ENCODE data around the gene HAND2.

HAND2 gene

DNA sequence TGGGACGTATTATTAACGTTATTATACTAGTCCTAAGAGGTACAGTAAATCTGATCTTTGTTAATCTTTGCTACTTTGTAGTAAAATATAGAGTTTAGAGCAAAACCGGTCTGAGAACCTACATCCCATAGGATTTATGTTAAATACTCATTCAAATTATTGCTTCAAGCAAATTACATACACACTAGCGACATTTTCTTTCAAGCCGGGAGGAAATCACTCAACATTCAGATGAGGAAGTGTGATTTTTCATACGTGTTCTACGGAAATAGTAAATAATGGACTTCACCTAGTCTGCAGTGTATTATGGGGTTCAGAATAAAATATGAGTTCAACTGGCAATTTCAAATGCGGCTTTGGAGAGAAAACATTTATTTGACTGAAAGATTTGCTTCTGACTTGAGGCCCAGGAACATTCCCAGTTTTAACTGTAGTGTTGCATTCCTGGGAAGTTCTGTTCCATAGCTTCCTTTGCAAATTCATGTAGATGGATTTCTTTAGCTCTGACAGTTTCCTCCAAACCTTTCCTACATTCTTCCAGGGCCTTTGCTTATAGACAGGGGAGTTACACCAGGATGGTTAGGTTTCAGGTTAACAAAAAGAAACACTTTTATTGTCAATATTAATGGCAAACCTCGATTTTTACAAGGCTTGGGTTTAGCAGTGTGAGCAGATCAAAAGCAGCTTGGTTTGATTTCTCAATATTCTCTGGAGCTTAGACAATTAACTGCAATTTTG, 5.3 kb upstream of the HAND2 start:
- H3K9ac ChIP-seq (ENCODE audit: low read depth, low read length): no peak overlapping the region
- H3K4me1 ChIP-seq (ENCODE audit: control insufficient read depth, insufficient read depth, low read length): peaks cover 14% of the 10 kb centered on the region
- H3K4me3 ChIP-seq (ENCODE audit: low read length): no peak overlapping the region
- H3K27me3 ChIP-seq (ENCODE audit: control insufficient read depth, insufficient read depth, low read length): peaks cover 100% of the 10 kb centered on the region
- no peak overlapping the region for H3K4me2 ChIP-seq (ENCODE audit: low read length)
- H3K9me3 ChIP-seq (replicated peaks; ENCODE audit: low read length): no peaks in the 10 kb centered on the region
- H3K36me3 ChIP-seq (ENCODE audit: insufficient read depth, low read length): no peaks in the 10 kb centered on the region

- Histone ChIP-seq H3K4me1 (ENCODE audit: control insufficient read depth, insufficient read depth, low read length) (peaks cover 15% of the 10 kb centered on the region), H3K36me3 (ENCODE audit: insufficient read depth, low read length) (no peaks in the 10 kb centered on the region), H3K9ac (ENCODE audit: low read depth, low read length) (no peak overlapping the region), H3K9me3 (replicated peaks; ENCODE audit: low read length) (no peaks in the 10 kb centered on the region), H3K4me2 (ENCODE audit: low read length) (no peak overlapping the region), H3K27me3 (ENCODE audit: control insufficient read depth, insufficient read depth, low read length) (peaks cover 96% of the 10 kb centered on the region), H3K4me3 (ENCODE audit: low read length) (no peak overlapping the region)
Measured at GRCh38 chr4:173534434-173534833, 4.4 kb upstream of the HAND2 start.

DNA sequence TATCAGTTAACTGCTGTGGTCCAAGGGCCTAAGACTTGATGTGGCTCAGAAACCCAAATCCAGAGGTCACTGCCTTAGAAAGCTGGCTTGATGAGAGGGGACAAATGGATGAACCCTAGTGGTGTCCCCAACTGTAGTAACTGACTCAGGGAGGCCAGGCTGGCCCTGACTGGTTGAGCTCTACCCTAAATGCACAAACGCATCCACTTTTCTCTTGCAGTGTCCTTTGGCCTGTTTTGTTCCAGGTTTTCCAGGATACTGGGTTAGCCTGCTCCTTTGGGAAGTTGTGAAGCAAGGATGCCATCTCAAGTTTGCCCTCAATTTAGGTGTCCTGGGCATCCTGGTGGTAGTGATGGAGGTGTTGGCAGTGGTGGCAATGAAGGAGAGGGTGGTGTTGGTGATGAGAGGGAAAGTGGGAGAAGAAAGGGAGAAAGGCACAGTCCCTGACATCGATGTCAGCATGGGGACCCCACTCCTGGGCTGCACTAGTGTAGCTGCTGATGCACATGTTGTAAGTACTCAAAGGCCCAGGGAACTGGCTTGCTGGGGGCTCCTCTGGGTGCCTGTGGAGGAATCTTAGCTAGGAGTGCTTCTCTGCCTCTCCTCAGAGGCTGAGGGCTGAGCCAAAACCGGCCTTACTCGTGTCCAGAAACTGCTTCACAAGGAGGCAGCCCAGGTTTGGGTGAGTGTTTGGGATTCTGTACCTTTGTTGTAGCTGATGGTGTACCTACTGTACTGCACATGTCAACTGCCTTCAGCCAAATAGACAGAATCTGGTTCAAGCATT, 2.9 kb upstream of the HAND2 start:
- H3K4me1 ChIP-seq (ENCODE audit: control insufficient read depth, insufficient read depth, low read length): peaks cover 8% of the 10 kb centered on the region
- no peaks in the 10 kb centered on the region for H3K36me3 ChIP-seq (ENCODE audit: insufficient read depth, low read length)
- no peak overlapping the region for H3K4me3 ChIP-seq (ENCODE audit: low read length)
- H3K9ac ChIP-seq (ENCODE audit: low read depth, low read length): no peak overlapping the region
- H3K27me3 ChIP-seq (ENCODE audit: control insufficient read depth, insufficient read depth, low read length): peaks cover 91% of the 10 kb centered on the region
- H3K4me2 ChIP-seq (ENCODE audit: low read length): no peak overlapping the region
- H3K9me3 ChIP-seq (replicated peaks; ENCODE audit: low read length): no peaks in the 10 kb centered on the region

DNA sequence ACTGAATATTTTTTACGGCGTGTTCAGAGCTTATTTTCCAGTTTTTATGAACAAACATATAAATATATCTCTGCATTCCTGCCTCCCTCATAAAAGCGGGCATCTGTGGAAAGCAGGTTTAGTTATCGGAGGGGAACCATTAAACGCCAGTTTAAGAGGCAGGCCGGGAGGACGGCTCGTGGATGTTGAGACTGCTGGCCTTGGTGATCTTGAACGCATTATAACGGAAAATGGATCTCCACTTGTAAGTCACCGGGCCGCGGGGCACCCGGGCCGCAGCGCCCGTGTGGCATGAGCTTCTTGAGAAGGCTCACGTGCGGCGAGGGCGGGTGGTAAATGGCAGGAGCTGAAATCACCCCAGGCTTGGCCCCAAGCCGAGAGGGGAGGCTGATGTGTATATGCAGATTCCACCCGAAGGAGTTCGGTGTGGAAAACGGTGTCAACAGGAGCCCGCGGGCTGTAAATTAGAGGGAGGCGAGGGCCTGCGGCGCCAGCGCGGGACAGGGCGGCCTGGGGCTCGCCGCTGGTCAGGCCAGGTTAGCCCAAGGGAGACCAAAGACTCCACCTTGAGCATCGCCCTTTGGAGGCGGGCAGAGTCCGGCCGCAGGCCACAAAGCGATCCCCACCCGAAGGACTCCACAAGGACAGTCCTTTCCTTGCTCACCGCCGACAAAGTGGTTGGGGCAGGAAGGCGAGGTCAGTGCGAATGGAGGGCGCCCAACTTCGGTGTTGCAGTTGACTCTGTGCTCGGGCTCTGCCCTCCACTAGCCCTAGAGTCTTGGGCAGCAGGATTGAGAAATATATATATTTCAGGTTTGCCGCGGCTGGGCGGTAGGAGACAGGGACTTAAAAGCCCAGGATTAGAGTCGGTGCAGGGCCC, 1.3 kb upstream of the HAND2 start:
- no peak overlapping the region for H3K9ac ChIP-seq (ENCODE audit: low read depth, low read length)
- H3K27me3 ChIP-seq (ENCODE audit: control insufficient read depth, insufficient read depth, low read length): peaks cover 84% of the 10 kb centered on the region
- H3K4me2 ChIP-seq (ENCODE audit: low read length): peak overlapping the region; percentile 94
- H3K36me3 ChIP-seq (ENCODE audit: insufficient read depth, low read length): no peaks in the 10 kb centered on the region
- no peak overlapping the region for H3K4me3 ChIP-seq (ENCODE audit: low read length)
- no peaks in the 10 kb centered on the region for H3K9me3 ChIP-seq (replicated peaks; ENCODE audit: low read length)
- peaks cover 6% of the 10 kb centered on the region for H3K4me1 ChIP-seq (ENCODE audit: control insufficient read depth, insufficient read depth, low read length)

- Histone ChIP-seq H3K9me3 (replicated peaks; ENCODE audit: low read length) (no peaks in the 10 kb centered on the region), H3K36me3 (ENCODE audit: insufficient read depth, low read length) (no peaks in the 10 kb centered on the region), H3K27me3 (ENCODE audit: control insufficient read depth, insufficient read depth, low read length) (peaks cover 76% of the 10 kb centered on the region), H3K4me3 (ENCODE audit: low read length) (peak overlapping the region; percentile 75), H3K9ac (ENCODE audit: low read depth, low read length) (no peak overlapping the region), H3K4me2 (ENCODE audit: low read length) (peak overlapping the region; percentile 94), H3K4me1 (ENCODE audit: control insufficient read depth, insufficient read depth, low read length) (peaks cover 6% of the 10 kb centered on the region)
Measured at GRCh38 chr4:173530326-173531085, 477 bp upstream of the HAND2 start.

GRCh38 chr4:173528378-173529321, 1.4 kb downstream of the HAND2 start:
- H3K4me3 ChIP-seq (ENCODE audit: low read length): peak overlapping the region; percentile 59

DNA sequence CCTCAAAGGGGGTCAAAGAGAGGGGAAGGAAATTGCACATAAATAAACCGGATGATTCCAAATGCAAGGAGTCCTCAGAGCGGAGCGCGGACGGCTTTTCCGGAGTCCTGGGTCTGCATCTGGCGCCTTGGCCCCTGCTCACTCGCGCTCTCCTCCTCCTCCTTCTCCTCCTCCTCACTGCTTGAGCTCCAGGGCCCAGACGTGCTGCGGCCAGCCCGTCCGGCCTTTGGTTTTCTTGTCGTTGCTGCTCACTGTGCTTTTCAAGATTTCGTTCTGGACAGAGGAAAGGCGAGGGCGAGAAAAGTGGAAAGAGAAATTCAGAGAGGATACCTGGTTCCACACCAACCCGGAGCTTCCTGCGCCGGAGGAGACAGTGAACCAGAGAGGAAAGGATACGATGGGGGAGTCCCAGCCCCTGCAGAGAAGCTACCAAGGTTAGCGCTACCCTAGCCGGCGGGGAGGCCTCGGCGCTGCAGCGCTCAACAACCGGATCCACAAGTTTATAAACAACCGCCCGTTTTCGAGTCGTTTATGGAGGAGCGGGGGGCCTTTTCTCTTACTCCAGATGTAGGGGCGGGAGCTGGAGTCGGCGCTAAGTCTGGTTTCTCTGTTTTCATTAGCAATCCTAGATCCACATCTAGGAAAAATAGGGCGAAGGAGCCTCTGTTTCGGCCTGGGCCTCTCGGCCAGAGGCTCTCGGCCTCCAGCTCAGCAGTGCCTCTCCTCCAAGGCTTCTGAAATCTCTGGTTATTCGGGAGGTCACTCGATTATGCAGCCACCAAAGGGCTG, 2.7 kb downstream of the HAND2 start:
- Histone ChIP-seq H3K4me1 (ENCODE audit: control insufficient read depth, insufficient read depth, low read length) (peaks cover 9% of the 10 kb centered on the region), H3K4me3 (ENCODE audit: low read length) (no peak overlapping the region), H3K27me3 (ENCODE audit: control insufficient read depth, insufficient read depth, low read length) (peaks cover 44% of the 10 kb centered on the region)

More at GRCh38 chr4:173528378-173529321, 1.4 kb downstream of the HAND2 start:
- Histone ChIP-seq H3K27me3 (ENCODE audit: control insufficient read depth, insufficient read depth, low read length) (peaks cover 57% of the 10 kb centered on the region), H3K4me2 (ENCODE audit: low read length) (peak overlapping the region; percentile 78), H3K9me3 (replicated peaks; ENCODE audit: low read length) (no peaks in the 10 kb centered on the region), H3K9ac (ENCODE audit: low read depth, low read length) (no peak overlapping the region), H3K4me1 (ENCODE audit: control insufficient read depth, insufficient read depth, low read length) (peaks cover 6% of the 10 kb centered on the region), H3K36me3 (ENCODE audit: insufficient read depth, low read length) (no peaks in the 10 kb centered on the region)

GRCh38 chr4:173526724-173527102, 3.3 kb downstream of the HAND2 start:
- H3K36me3 ChIP-seq (ENCODE audit: insufficient read depth, low read length): no peaks in the 10 kb centered on the region
- no peak overlapping the region for H3K4me3 ChIP-seq (ENCODE audit: low read length)
- H3K9ac ChIP-seq (ENCODE audit: low read depth, low read length): no peak overlapping the region
- H3K27me3 ChIP-seq (ENCODE audit: control insufficient read depth, insufficient read depth, low read length): peaks cover 38% of the 10 kb centered on the region
- H3K9me3 ChIP-seq (replicated peaks; ENCODE audit: low read length): no peaks in the 10 kb centered on the region
- peaks cover 13% of the 10 kb centered on the region for H3K4me1 ChIP-seq (ENCODE audit: control insufficient read depth, insufficient read depth, low read length)
- H3K4me2 ChIP-seq (ENCODE audit: low read length): no peak overlapping the region

More for the DNA sequence above, 2.7 kb downstream of the HAND2 start:
- H3K9ac ChIP-seq (ENCODE audit: low read depth, low read length): no peak overlapping the region
- no peaks in the 10 kb centered on the region for H3K9me3 ChIP-seq (replicated peaks; ENCODE audit: low read length)
- no peak overlapping the region for H3K4me2 ChIP-seq (ENCODE audit: low read length)
- H3K36me3 ChIP-seq (ENCODE audit: insufficient read depth, low read length): no peaks in the 10 kb centered on the region

DNA sequence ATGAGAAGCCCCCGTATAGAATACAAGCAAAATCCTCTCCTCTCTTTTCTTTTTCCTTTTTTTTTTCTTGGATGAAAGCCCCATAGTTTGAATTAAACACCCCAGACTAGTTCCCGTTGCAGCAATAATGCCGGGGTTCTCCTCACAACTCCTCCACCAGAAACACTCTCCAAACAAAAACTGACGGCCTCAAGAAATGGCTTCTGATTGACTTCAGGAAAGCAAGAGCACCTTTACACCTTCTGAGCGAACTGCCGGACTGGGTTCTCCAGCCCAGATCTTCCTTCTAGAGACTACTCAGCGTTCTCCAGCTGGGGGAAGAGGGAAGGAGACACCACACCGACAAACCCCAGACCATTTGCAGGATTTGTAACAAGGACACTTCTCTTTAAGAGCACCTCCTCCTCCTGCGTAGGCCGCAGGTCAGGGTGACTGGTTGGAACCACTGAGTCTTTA, 4.0 kb downstream of the HAND2 start:
- Histone ChIP-seq H3K27me3 (ENCODE audit: control insufficient read depth, insufficient read depth, low read length) (peaks cover 31% of the 10 kb centered on the region), H3K4me3 (ENCODE audit: low read length) (no peak overlapping the region), H3K4me1 (ENCODE audit: control insufficient read depth, insufficient read depth, low read length) (peaks cover 17% of the 10 kb centered on the region), H3K9me3 (replicated peaks; ENCODE audit: low read length) (no peaks in the 10 kb centered on the region), H3K36me3 (ENCODE audit: insufficient read depth, low read length) (no peaks in the 10 kb centered on the region), H3K4me2 (ENCODE audit: low read length) (no peak overlapping the region), H3K9ac (ENCODE audit: low read depth, low read length) (no peak overlapping the region)
